Lung (tissue), 12 donors: ENCODE results near the gene HOXB3. TPM values are rescaled to one million over a fixed set of nuclear protein-coding genes. Genes with fewer than 3 reads are reported as not detected.

Source experiments
- ATAC-seq: fragments of 200-7000 bp; cut with Tn5 transposase; one replicate; pipeline ENCODE4 v1.9.1; 2020; ENCODE audit warnings: moderate number of reproducible peaks; ENCODE audit not compliant: insufficient read depth, low FRiP score
- DNase-seq, 3 donors: peaks; one replicate each; pipeline ENCODE4 v3.0.0-alpha.2; 2013 to 2017
- H3K27ac ChIP-seq, 2 donors: one replicate each; pipeline ENCODE4 v1.5.1; 2013; ENCODE audit warnings: mild to moderate bottlenecking in 2 of 2, moderate library complexity in 2 of 2, control low read depth in 1 of 2, inconsistent platforms in 1 of 2, low read depth in 1 of 2, low read length in 1 of 2
- H3K27me3 ChIP-seq, 3 donors: one replicate each; pipeline ENCODE4 v1.5.1; 2013; ENCODE audit warnings: low read length in 2 of 3; ENCODE audit not compliant: control insufficient read depth in 3 of 3, insufficient read depth in 3 of 3
- H3K36me3 ChIP-seq, 4 donors: one replicate each; pipeline ENCODE4 v1.5.1; 2013; ENCODE audit warnings: low read length in 4 of 4, mild to moderate bottlenecking in 1 of 4, moderate library complexity in 1 of 4; ENCODE audit not compliant: control insufficient read depth in 4 of 4, insufficient read depth in 4 of 4
- H3K4me1 ChIP-seq, 5 donors: one replicate each; pipeline ENCODE4 v1.5.1; 2013; ENCODE audit warnings: low read length in 5 of 5, mild to moderate bottlenecking in 2 of 5, moderate library complexity in 1 of 5; ENCODE audit not compliant: control insufficient read depth in 5 of 5, insufficient read depth in 5 of 5
- H3K4me3 ChIP-seq: one replicate; pipeline ENCODE4 v1.5.1; 2013; ENCODE audit warnings: mild to moderate bottlenecking, control low read depth, moderate library complexity
- H3K9ac ChIP-seq, 2 donors: one replicate each; pipeline ENCODE4 v1.5.1; 2013; ENCODE audit warnings: low read length in 2 of 2, control low read depth in 1 of 2; ENCODE audit not compliant: insufficient read depth in 1 of 2
- H3K9me3 ChIP-seq, 4 donors: one replicate each; pipeline ENCODE4 v1.5.1; 2013; ENCODE audit warnings: low read length in 3 of 4, mild to moderate bottlenecking in 1 of 4, moderate library complexity in 1 of 4; ENCODE audit not compliant: control insufficient read depth in 4 of 4, insufficient read depth in 3 of 4
- CTCF ChIP-seq: IDR thresholded peaks from 2 replicates; pipeline ENCODE4 v1.5.1; 2012; ENCODE audit warnings: mild to moderate bottlenecking; ENCODE audit errors: control extremely low read depth, extremely low read depth
- WGBS, 2 donors: extraction: QIAGEN DNeasy Blood & Tissue Kit; methylation state at CpG; one replicate each; pipeline ENCODE4 v1.1.7; 2013; 5-methylcytosine and 5-hydroxymethylcytosine counted together
- polyA plus RNA-seq, 2 donors: library from polyadenylated mRNA; stranded (reverse); fragments of 200-250 nt; gene quantifications; one replicate each; pipeline ENCODE4 v1.2.1, GENCODE V29; 2013
- total RNA-seq, 2 donors: library from RNA; depleted of rRNA in 1 of 2; stranded (reverse); fragments of >200 nt in 1 of 2; gene quantifications; one replicate each; pipeline ENCODE4 v1.2.1, GENCODE V29; 2014 to 2021
- donor health status: control.
- donor health status: control.
- donor health status: Bipolar disorder and iron deficiency.
- donor health status: healthy.
- donor health status: DM: yes; HTN: yes; CAD: no.

The HOXB3 gene
- total and polyA plus RNA-seq, 4 donors: 1.9 to 21.1 (median 6.7) TPM

- Histone ChIP-seq H3K4me3 (no peak overlapping the region), H3K9ac (peak overlapping the region in 1 of 2 donors; percentile 24), H3K9me3 (peaks cover 0 to 2% (median 0%) of the 10 kb centered on the region in 4 donors), H3K27me3 (peaks cover 4 to 56% (median 11%) of the 10 kb centered on the region in 3 donors), H3K4me1 (peaks cover 0 to 83% (median 7%) of the 10 kb centered on the region in 5 donors), H3K27ac (no peak overlapping the region), H3K36me3 (no peaks in the 10 kb centered on the region)
- ATAC-seq (no peak), DNase-seq (no peak)
- TF ChIP-seq CTCF: no peak
- WGBS, 2 donors: 65 to 86% methylated on average over 3 of the region's 3 CpGs
Measured at GRCh38 chr17:48583708-48584222, 6.3 kb downstream of the HOXB3 start.

DNA sequence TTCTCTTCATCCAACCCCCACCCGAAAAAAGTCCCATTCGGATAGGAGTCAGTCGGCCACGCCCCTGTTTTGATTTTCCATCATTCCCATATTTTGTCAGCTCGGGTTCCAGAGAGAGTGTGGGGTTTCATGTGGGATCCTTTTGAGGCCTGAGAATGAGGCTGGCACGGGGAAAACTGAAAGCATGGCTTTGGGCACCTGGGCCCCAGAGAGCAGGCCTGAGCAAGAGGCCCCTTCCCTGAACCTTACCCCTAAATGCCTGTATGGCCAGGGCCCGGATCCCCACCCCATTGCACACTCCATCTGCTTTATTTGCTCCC lies 7.3 kb downstream of the HOXB3 start:
- ATAC-seq (no peak), DNase-seq (no peak)
- no peaks in the 10 kb centered on the region for H3K36me3 ChIP-seq
- peak overlapping the region in 1 of 2 donors; percentile 94 for H3K27ac ChIP-seq
- 23% methylated on average over 7 of the region's 7 CpGs for WGBS, 2 donors
- peaks cover 4 to 48% (median 11%) of the 10 kb centered on the region in 3 donors for H3K27me3 ChIP-seq
- H3K9ac ChIP-seq: peak overlapping the region in 1 of 2 donors; percentile 94
- peaks cover 0 to 2% (median 0%) of the 10 kb centered on the region in 4 donors for H3K9me3 ChIP-seq
- H3K4me3 ChIP-seq: no peak overlapping the region
- H3K4me1 ChIP-seq: peaks cover 0 to 76% (median 7%) of the 10 kb centered on the region in 5 donors
- no peak for TF ChIP-seq CTCF

DNA sequence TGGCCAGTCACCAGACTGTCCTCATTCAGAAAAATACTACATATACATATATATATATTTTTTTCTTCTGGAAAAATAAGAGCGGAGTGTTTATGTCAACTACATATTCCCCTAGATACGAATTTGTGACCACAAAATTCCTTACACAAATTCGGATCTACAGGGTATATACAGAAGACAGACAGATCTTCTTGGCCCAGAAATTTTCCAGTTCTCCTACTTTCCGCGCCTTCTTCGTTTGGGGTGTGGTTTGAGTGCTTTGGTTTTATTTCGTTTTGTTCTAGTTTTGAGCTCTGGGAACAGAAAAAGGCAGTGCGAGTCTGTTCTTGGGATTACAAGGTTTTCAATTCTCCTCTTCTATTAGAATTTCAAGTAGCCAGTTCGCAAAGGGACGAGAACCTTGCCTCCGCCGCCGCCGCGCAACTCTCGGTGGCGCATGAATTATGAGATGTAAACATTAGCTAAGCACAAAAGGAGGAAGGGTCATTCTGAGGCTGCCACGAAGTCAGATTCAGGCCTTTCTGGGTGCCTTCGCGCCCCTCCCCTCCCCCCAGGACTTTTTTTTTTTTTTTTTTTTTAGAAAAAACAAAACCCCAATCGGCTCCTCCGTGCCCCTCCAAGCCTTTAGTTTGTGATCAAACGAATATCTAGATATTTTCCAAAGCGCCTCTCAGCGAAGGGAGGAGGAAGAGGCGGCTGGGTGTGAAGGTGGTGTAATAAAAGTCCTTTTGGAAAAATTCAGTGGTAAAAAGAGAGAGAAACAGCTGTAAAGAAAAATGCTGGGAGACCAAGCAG lies 10.1 kb downstream of the HOXB3 start:
- peaks cover 0 to 74% (median 5%) of the 10 kb centered on the region in 5 donors for H3K4me1 ChIP-seq
- 25% methylated on average over 24 to 26 of the region's 26 CpGs for WGBS, 2 donors
- peak; percentile 86 to 93 (median 92) for DNase-seq

More for the DNA sequence above, 10.1 kb downstream of the HOXB3 start:
- Histone ChIP-seq H3K27ac (peak overlapping the region in 1 of 2 donors; percentile 32), H3K36me3 (peaks cover 0 to 13% (median 1%) of the 10 kb centered on the region in 4 donors), H3K4me3 (no peak overlapping the region), H3K9me3 (peaks cover 0 to 2% (median 0%) of the 10 kb centered on the region in 4 donors), H3K27me3 (peaks cover 4 to 49% (median 16%) of the 10 kb centered on the region in 3 donors), H3K9ac (peak overlapping the region; percentile 41 to 97)
- no peak for ATAC-seq
- no peak for TF ChIP-seq CTCF
